AG09309 (cell line): Measurements from ENCODE around the gene HOXC9.

Source experiments
- DNase-seq: peaks from one replicate; pipeline ENCODE4 v3.0.0-alpha.2; 2010; ENCODE audit warnings: low read depth
- H3K4me3 ChIP-seq: 2 replicates; pipeline ENCODE4 v1.5.1; 2011; ENCODE audit warnings: mild to moderate bottlenecking, low read depth, low read length, moderate library complexity; ENCODE audit not compliant: control insufficient read depth
- TF ChIP-seq, protein P1 (sequence below): IDR thresholded peaks from 2 replicates; pipeline ENCODE4 v1.5.1; 2011; ENCODE audit warnings: mild to moderate bottlenecking, low read depth, low read length, inconsistent platforms; ENCODE audit not compliant: insufficient read depth, control insufficient read depth; ENCODE audit errors: missing control alignments

HOXC9 gene

DNA sequence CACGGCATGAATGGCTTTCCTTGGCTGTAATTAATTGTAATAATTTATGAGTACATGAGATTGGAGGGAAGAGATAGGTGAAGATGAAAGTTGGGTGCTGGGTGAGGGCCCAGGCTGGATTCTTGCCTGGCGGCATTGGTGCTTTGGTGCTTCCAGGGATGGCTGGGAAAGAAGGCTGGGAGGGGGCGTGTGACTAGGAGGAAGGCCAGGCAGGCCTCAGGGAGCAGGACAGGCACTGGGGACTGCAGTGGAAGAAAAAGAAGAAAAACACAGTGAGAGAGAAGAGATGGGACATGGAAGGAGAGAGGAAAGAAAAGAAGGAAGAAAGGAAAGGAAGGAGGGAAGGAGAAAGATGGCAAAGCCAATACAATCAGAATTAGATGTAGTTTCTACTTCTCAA lies 3.7 kb downstream of the HOXC9 start:
- DNase-seq = no peak
- no peak overlapping the region for H3K4me3 ChIP-seq
- TF ChIP-seq, protein P1, sequence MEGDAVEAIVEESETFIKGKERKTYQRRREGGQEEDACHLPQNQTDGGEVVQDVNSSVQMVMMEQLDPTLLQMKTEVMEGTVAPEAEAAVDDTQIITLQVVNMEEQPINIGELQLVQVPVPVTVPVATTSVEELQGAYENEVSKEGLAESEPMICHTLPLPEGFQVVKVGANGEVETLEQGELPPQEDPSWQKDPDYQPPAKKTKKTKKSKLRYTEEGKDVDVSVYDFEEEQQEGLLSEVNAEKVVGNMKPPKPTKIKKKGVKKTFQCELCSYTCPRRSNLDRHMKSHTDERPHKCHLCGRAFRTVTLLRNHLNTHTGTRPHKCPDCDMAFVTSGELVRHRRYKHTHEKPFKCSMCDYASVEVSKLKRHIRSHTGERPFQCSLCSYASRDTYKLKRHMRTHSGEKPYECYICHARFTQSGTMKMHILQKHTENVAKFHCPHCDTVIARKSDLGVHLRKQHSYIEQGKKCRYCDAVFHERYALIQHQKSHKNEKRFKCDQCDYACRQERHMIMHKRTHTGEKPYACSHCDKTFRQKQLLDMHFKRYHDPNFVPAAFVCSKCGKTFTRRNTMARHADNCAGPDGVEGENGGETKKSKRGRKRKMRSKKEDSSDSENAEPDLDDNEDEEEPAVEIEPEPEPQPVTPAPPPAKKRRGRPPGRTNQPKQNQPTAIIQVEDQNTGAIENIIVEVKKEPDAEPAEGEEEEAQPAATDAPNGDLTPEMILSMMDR = no peak

DNA sequence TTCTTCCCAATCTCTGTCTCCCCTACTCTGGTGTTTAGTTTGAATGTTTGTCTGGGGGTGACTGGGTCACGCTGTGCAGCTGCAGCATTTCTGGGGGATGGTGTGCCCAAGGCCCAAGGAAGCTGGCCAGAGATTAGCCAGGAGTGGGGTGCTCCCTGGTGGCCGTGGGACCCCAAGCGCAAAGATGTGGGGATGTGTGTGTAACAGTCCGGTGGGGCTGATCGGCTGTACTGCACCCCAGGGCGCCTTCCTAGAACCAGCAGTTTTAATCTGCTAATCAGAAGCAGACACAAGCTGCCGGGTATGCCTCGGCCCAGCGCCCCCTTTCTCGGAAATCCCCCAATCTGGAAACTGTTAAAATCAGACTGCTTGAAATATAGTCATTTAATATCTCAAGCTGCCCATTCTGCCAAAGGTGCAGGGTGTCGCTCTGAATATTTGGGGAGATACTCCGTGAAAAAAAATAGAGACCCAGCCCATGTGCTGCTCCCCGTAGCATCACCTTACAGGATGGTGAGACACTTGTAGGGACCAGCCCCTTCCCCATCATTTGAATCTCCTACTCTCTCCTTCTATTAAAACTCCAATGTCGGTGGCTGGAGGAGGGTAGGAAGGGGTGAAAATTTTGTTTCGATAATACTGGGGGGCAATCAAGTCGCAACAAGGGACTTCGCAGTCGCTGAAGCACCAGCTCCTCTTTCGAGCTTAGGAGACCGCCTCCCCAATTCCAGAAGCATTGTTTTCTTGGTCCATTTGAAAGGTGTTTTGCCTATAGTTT lies 4.3 kb downstream of the HOXC9 start:
- TF ChIP-seq, protein P1 = peak; percentile 28
- H3K4me3 ChIP-seq = no peak overlapping the region
- no peak for DNase-seq

DNA sequence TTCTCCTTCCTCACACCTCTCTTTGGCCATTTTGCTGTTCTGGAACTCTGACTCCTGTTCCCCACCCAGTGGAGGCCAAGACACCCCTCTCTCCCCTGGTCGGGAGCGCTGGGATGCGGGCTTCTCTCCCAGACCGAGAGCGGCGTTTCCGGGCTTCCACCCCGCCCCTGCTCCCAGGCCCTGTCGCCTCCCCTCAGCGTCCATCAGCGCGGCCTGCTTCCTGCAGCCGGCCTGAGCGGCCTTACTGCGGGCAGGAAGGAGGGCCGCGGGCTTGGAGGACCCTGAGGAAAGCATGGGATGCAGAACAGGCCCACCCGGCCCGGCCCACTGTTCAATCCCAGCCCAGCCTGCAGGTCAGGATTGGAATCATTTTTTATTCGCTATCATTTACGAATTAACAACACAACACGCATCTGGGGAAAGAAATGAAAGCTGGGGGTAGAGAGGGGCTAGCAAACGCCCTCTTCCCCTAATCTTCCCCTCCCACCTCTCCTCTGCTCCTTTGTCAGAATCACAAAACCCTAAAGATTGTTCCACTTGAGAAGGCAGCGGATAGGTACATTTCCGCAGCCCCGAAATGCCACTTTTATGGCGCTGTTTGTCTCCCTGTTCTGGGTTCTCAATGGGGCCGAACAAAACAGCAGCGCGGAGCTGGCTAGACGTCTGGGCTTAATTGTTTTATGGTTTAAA lies 5.0 kb downstream of the HOXC9 start:
- H3K4me3 ChIP-seq = no peak overlapping the region
- TF ChIP-seq, protein P1 = no peak
- no peak for DNase-seq

DNA sequence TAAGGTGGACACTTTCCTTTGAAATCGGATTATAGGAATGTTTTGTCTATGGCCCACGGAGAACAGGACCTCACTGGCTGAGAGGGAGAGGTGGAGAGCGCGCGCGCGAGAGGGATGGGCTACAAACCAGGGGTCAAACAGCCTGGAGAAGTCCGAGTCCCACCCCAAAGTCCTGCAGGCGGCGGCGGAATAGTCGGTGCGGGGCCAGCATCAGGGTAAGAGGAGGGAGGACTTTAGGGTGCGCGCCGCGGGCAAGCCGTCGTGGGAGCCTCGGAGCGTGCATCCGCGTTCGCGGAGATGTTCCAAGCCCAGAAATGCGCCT lies 5.5 kb downstream of the HOXC9 start:
- TF ChIP-seq, protein P1 = no peak
- no peak for DNase-seq
- no peak overlapping the region for H3K4me3 ChIP-seq

DNA sequence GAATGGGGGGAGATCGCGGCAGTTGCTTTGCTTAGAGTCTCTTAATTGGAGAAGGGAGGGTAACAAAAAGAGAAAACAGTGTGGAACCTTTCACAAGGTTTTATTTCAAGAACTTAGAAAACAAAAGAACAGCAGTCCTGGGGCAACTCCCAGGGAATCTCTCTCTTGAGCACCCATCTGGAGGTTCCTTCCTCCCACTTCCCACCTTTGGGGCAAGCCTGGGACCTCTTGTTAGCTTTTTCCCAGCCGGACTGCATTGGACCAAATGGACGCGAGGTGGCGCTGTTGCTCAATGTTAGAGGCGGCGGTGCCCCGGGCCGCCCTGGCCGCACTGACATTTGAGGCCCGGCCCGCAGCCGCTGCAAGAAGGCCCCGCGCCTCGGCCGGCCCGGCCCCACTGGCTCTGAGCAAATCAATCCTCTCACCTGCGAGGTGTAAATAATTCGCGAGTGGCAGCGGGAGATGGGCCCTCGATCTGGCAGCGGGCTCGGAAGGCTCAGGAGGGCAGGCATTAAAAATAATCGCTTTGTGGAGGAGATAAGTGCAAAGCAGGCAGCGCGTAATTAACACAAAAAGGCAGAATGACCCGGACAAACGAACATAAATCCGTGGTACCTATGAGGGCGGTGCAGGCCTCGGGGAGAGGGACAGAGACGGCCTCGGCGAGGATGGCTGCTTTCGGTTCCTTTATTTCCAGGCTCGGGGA lies 6.0 kb downstream of the HOXC9 start:
- TF ChIP-seq, protein P1 = peak; percentile 82
- DNase-seq = no peak

DNA sequence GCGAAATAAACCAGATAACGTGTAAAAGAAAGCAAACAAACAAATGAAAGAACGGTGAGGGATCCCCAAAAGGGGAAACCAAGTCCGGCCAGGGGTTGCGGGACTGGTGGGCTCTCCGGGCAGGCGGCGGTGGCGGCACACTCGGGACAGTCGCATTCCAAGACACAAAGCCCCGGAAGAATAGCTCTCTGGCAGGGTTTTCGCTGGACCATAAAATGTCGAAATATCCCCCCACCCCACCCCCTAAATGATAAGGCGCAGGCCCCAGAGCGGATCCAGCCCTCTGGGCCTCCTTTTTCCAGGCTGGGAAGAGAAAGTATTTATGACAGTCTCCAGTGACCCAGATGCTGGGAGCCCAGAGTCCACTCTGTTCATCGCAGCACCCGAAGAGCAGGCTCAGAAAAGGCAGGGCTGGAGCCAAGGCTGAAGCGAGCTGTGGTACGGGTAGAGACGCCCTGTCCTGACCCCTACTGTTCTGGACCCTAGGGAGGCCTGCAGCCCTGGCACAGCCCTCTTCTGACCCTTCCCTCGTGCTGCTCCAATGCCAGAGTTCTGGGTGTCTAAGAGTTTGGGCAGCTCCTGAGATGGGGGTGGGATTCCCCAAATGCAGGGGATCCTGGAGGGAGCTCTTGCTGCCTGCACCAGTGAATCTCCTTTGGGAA lies 6.7 kb downstream of the HOXC9 start:
- DNase-seq = no peak
- no peak overlapping the region for H3K4me3 ChIP-seq
- TF ChIP-seq, protein P1 = no peak

More for the DNA sequence above, 6.0 kb downstream of the HOXC9 start:
- no peak overlapping the region for H3K4me3 ChIP-seq
